ENCODE measurements around the gene VPS13A. TPM values are rescaled to one million over a fixed set of nuclear protein-coding genes. Genes with fewer than 3 reads are reported as not detected.

The VPS13A gene
- total and polyA plus RNA-seq, 8 donors: 3.1 to 87.6 (median 29.2) TPM

DNA sequence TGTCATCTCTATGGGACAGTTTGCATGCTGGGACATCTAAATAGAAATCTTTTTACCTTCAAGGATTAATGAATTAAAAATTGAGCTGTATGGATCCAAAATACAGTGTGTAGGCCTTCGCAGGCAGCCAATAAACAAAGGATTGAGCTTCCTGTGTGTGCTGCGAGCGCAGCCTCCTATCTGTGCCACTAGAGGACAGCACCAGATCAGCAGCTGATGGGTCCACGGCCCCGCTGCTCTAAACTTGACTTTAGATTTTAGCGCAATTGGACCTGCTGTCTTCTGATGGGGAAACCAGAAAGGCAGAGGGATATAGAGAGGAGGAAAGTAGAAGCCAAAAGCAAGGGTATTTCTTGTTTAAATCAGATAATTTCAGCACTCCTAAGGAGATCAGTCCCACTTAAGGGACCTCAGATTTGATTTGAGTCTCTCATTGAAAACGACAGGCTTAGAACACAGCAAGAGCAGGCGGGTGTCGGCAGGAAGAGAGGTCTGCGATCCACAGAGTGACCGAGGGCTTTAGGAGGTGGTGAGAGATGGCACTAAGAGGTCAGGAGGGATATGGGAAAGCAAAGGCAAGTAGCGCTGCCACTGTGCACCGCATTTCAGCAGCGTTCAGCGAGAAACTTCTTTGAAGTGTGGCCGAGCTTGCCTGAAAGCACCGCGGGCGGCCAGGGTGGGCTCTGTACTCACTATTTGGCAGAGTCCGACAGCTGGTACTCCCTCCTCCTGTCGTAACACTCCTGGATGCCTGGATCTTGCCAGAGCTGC, 256.5 kb downstream of the VPS13A start:
- no peaks in the 10 kb centered on the region for H3K27me3 ChIP-seq
- H3K4me1 ChIP-seq: peaks cover 0 to 14% (median 0%) of the 10 kb centered on the region in 4 donors
- H3K36me3 ChIP-seq: no peaks in the 10 kb centered on the region
- peak; percentile 61 to 90 for DNase-seq
- H3K9me3 ChIP-seq: no peaks in the 10 kb centered on the region
- 61 to 67% (median 63%) methylated on average over 21 of the region's 21 CpGs for WGBS, 5 donors
- intact Hi-C loops (cut with DNase I; ENCODE audit: low total_unique reads): loop anchor here (10.0 kb wide), 1 partner anchor 321 kb away; no protein-coding TSS in a partner anchor
- peak in 5 of 7 experiments; percentile 67 to 89 (median 83) for TF ChIP-seq CTCF (IDR thresholded peaks at IDR 0.05)
- TF ChIP-seq POLR2A (IDR thresholded peaks at IDR 0.05): no peak
- no peak overlapping the region for H3K27ac ChIP-seq
- no peak overlapping the region for H3K4me3 ChIP-seq

- H3K4me1 ChIP-seq: peaks cover 0 to 19% (median 2%) of the 10 kb centered on the region in 4 donors
- H3K4me3 ChIP-seq: no peak overlapping the region
- H3K36me3 ChIP-seq: no peaks in the 10 kb centered on the region
- H3K27ac ChIP-seq: no peak overlapping the region
- no peak for TF ChIP-seq POLR2A (IDR thresholded peaks at IDR 0.05)
- no peak for TF ChIP-seq EP300 (IDR thresholded peaks at IDR 0.05)
- no peak for TF ChIP-seq POLR2AphosphoS5 (IDR thresholded peaks at IDR 0.05)
- TF ChIP-seq CTCF (IDR thresholded peaks at IDR 0.05): no peak
- DNase-seq: no peak
- WGBS, 5 donors: 89 to 97% (median 94%) methylated on average over 4 of the region's 4 CpGs
- intact Hi-C loops (cut with DNase I; ENCODE audit: low total_unique reads): loop anchor here (10.0 kb wide), 1 partner anchor 320 kb away; no protein-coding TSS in a partner anchor
- no peaks in the 10 kb centered on the region for H3K27me3 ChIP-seq
- no peaks in the 10 kb centered on the region for H3K9me3 ChIP-seq
Measured at GRCh38 chr9:77435277-77435676, 257.9 kb downstream of the VPS13A start.

DNA sequence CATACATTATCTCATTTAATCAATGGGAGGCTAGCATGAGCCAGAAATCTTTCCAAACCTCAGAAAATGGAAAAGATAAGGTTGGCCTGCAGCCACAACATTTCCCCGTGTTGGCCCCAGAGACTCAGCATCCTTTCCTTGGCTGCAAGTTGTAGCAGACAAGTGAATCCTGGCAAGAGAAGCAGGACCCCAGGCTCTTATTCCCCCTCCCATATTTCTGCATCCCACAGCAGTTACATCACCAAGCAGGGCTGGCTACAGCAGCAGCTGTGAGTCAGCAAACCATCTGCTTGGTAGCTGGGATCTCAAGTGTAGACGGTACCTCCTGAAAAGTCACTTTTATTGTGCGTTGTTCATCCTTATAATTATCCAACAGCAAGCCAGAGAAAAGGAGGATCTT, 258.4 kb downstream of the VPS13A start:
- intact Hi-C loops (cut with DNase I; ENCODE audit: low total_unique reads): loop anchor here (10.0 kb wide), 1 partner anchor 319 kb away; no protein-coding TSS in a partner anchor
- DNase-seq: peak in 1 of 2 donors; percentile 62
- peaks cover 0 to 19% (median 2%) of the 10 kb centered on the region in 4 donors for H3K4me1 ChIP-seq
- no peak overlapping the region for H3K27ac ChIP-seq
- no peaks in the 10 kb centered on the region for H3K27me3 ChIP-seq
- no peak overlapping the region for H3K4me3 ChIP-seq
- WGBS, 5 donors: 60 to 68% (median 67%) methylated on average over 3 of the region's 3 CpGs
- no peaks in the 10 kb centered on the region for H3K36me3 ChIP-seq
- no peaks in the 10 kb centered on the region for H3K9me3 ChIP-seq
- no peak for TF ChIP-seq CTCF (IDR thresholded peaks at IDR 0.05)
- TF ChIP-seq POLR2AphosphoS5 (IDR thresholded peaks at IDR 0.05): no peak
- TF ChIP-seq POLR2A (IDR thresholded peaks at IDR 0.05): no peak
- no peak for TF ChIP-seq EP300 (IDR thresholded peaks at IDR 0.05)

DNA sequence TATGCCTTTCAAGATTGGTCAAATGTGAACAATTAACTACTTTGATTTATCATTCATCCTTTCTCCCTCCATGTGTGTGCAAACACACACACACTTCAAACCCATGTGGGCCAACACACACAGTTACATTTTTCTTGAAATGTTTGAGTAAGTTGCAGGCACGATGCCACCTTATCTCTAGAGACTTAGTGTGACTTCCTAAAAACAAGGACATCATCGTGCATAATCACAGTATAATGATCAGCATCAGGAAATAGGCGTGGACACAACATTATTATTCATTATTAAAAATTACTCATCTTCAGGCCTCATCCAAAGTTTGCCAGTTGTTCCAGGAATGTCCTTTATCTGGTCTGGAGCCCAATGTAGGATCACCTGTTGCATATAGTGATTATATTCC, 261.3 kb downstream of the VPS13A start:
- no peak for DNase-seq

More for the DNA sequence above, 261.3 kb downstream of the VPS13A start:
- no peaks in the 10 kb centered on the region for H3K27me3 ChIP-seq
- H3K36me3 ChIP-seq: no peaks in the 10 kb centered on the region
- WGBS, 5 donors: 42 to 53% (median 51%) methylated on average over 3 of the region's 3 CpGs
- no peak for TF ChIP-seq CTCF (IDR thresholded peaks at IDR 0.05)
- TF ChIP-seq EP300 (IDR thresholded peaks at IDR 0.05): no peak
- no peak for TF ChIP-seq POLR2AphosphoS5 (IDR thresholded peaks at IDR 0.05)
- TF ChIP-seq POLR2A (IDR thresholded peaks at IDR 0.05): no peak
- intact Hi-C loops (cut with DNase I; ENCODE audit: low total_unique reads): loop anchor here (10.0 kb wide), 1 partner anchor 316 kb away; no protein-coding TSS in a partner anchor
- no peaks in the 10 kb centered on the region for H3K9me3 ChIP-seq
- H3K27ac ChIP-seq: no peak overlapping the region
- H3K4me3 ChIP-seq: no peak overlapping the region
- H3K4me1 ChIP-seq: peaks cover 0 to 18% (median 2%) of the 10 kb centered on the region in 4 donors
